CD14-positive monocyte (primary cell): Measurements from ENCODE around the gene PCGF3. TPM values are rescaled to one million over a fixed set of nuclear protein-coding genes. Genes with fewer than 3 reads are reported as not detected.

Source experiments
- DNase-seq, 3 donors: peaks; one replicate each; pipeline ENCODE4 v3.0.0-alpha.2; 2011 to 2022
- H2AFZ ChIP-seq: 2 replicates; pipeline ENCODE4 v1.6.0; 2012; ENCODE audit warnings: mild to moderate bottlenecking, low read depth, low read length, inconsistent platforms; ENCODE audit not compliant: insufficient read depth, poor library complexity, severe bottlenecking
- H3K27ac ChIP-seq, 2 donors: 1 replicate in 1 of 2; 2 replicates in 1 of 2; pipeline ENCODE4 v1.5.1; 2012 to 2013; ENCODE audit warnings: low read length in 2 of 2, control low read depth in 1 of 2, inconsistent platforms in 1 of 2, low read depth in 1 of 2, mild to moderate bottlenecking in 1 of 2
- H3K27me3 ChIP-seq, 2 donors: one replicate each; pipeline versions ENCODE4 v1.6.0 to v1.6.1; 2011 to 2013; ENCODE audit warnings: low read length in 2 of 2; ENCODE audit not compliant: control insufficient read depth in 2 of 2, insufficient read depth in 2 of 2
- H3K36me3 ChIP-seq, 2 donors: replicated peaks in 1 of 2; 1 replicate in 1 of 2; 2 replicates in 1 of 2; pipeline versions ENCODE4 v1.5.1 to v1.6.1; 2012 to 2013; ENCODE audit warnings: low read length in 2 of 2, control low read depth in 1 of 2, inconsistent platforms in 1 of 2, mild to moderate bottlenecking in 1 of 2; ENCODE audit not compliant: insufficient read depth in 2 of 2, control insufficient read depth in 1 of 2
- H3K4me1 ChIP-seq, 2 donors: 1 replicate in 1 of 2; 2 replicates in 1 of 2; pipeline versions ENCODE4 v1.5.1 to v1.6.1; 2012 to 2013; ENCODE audit warnings: low read length in 2 of 2, control low read depth in 1 of 2, inconsistent platforms in 1 of 2, mild to moderate bottlenecking in 1 of 2, moderate library complexity in 1 of 2; ENCODE audit not compliant: insufficient read depth in 2 of 2, control insufficient read depth in 1 of 2
- H3K4me2 ChIP-seq: replicated peaks from 2 replicates; pipeline ENCODE3; 2012; ENCODE audit warnings: low read length, moderate library complexity, mild to moderate bottlenecking; ENCODE audit not compliant: poor library complexity, severe bottlenecking; ENCODE audit errors: extremely low read depth
- H3K4me3 ChIP-seq, 3 experiments: fragments of 200-600 bp in 1 of 3; sonication (generic) in 1 of 3; replicated peaks in 1 of 3; 1 replicate in 2 of 3; 2 replicates in 1 of 3; pipeline ENCODE4 v1.5.1; 2011 to 2013; ENCODE audit warnings: low read length in 3 of 3, mild to moderate bottlenecking in 3 of 3, control low read depth in 2 of 3, low read depth in 2 of 3, inconsistent platforms in 1 of 3, moderate library complexity in 1 of 3
- H3K79me2 ChIP-seq: 2 replicates; pipeline ENCODE4 v1.6.0; 2012; ENCODE audit warnings: mild to moderate bottlenecking, control low read depth, inconsistent platforms, low read length, moderate library complexity; ENCODE audit not compliant: insufficient read depth
- H3K9ac ChIP-seq: 2 replicates; pipeline ENCODE4 v1.6.0; 2017; ENCODE audit warnings: low read length, mild to moderate bottlenecking; ENCODE audit not compliant: insufficient read depth, poor library complexity, severe bottlenecking
- H3K9me3 ChIP-seq, 2 donors: replicated peaks in 1 of 2; 1 replicate in 1 of 2; 2 replicates in 1 of 2; pipeline versions ENCODE4 v1.5.1 to v1.6.1; 2012 to 2013; ENCODE audit warnings: low read length in 2 of 2, control low read depth in 1 of 2; ENCODE audit not compliant: control insufficient read depth in 1 of 2, insufficient read depth in 1 of 2
- H4K20me1 ChIP-seq: 2 replicates; pipeline ENCODE4 v1.6.0; 2012; ENCODE audit warnings: mild to moderate bottlenecking, low read length, control low read depth, moderate library complexity; ENCODE audit not compliant: insufficient read depth
- H3K27ac Mint-ChIP-seq, 7 donors: one replicate each; pipeline ENCODE4 v1.8.0; 2020; ENCODE audit warnings: mild to moderate bottlenecking in 7 of 7, mixed read lengths in 7 of 7, moderate library complexity in 6 of 7, inconsistent platforms in 2 of 7
- H3K27me3 Mint-ChIP-seq, 3 donors: one replicate each; pipeline ENCODE4 v1.8.0; 2021 to 2022; ENCODE audit warnings: low read depth in 3 of 3, mild to moderate bottlenecking in 3 of 3, mixed read lengths in 3 of 3, moderate library complexity in 3 of 3, inconsistent platforms in 1 of 3
- H3K36me3 Mint-ChIP-seq, 2 donors: one replicate each; pipeline ENCODE4 v1.8.0; 2020; ENCODE audit warnings: mixed read lengths in 2 of 2, inconsistent platforms in 1 of 2, mild to moderate bottlenecking in 1 of 2
- H3K4me1 Mint-ChIP-seq: one replicate; pipeline ENCODE4 v1.8.0; 2020; ENCODE audit warnings: mild to moderate bottlenecking, mixed read lengths
- H3K4me3 Mint-ChIP-seq, 2 donors: one replicate each; pipeline ENCODE4 v1.8.0; 2020; ENCODE audit warnings: mild to moderate bottlenecking in 2 of 2, mixed read lengths in 2 of 2, moderate library complexity in 1 of 2
- H3K9me3 Mint-ChIP-seq, 7 donors: one replicate each; pipeline ENCODE4 v1.8.0; 2020 to 2022; ENCODE audit warnings: mixed read lengths in 7 of 7, mild to moderate bottlenecking in 6 of 7, moderate library complexity in 6 of 7, inconsistent platforms in 2 of 7
- CTCF ChIP-seq: fragments of 200-600 bp; IDR thresholded peaks from one replicate; pipeline ENCODE4 v1.8.0; 2022; ENCODE audit warnings: antibody characterized with exemption, mild to moderate bottlenecking
- WGBS: methylation state at CpG from one replicate; pipeline ENCODE4 v1.1.5; 2013; ENCODE audit warnings: missing lambda C conversion rate; ENCODE audit not compliant: insufficient coverage; 5-methylcytosine and 5-hydroxymethylcytosine counted together
- intact Hi-C, 2 donors: fragments of 100-400 bp; cut with micrococcal nuclease; formaldehyde crosslinking; loops; one replicate each; pipeline versions ENCODE4 v1.15.0 to v1.15.1; 2023
- polyA plus RNA-seq, 3 donors: library from polyadenylated mRNA; depleted of rRNA in 1 of 3; unstranded in 2 of 3; stranded (reverse) in 1 of 3; fragments of 300-500 nt in 2 of 3; fragments of >200 nt in 1 of 3; fragmentation: Illumina TruSeq in 2 of 3; gene quantifications; 1 replicate in 2 of 3; 2 replicates in 1 of 3; pipeline ENCODE4 v1.2.3, GENCODE V29; 2012 to 2021

The PCGF3 gene
- polyA plus RNA-seq, 3 donors, result 7.0 to 163 (median 8.3) TPM

GRCh38 chr4:763191-763810, 57.7 kb downstream of the PCGF3 start:
- peaks cover 10 to 17% of the 10 kb centered on the region in 2 donors for H3K4me1 ChIP-seq
- H3K9ac ChIP-seq, result no peak overlapping the region
- H3K79me2 ChIP-seq, result peaks cover 9% of the 10 kb centered on the region
- intact Hi-C loops, result no loop called here
- H3K36me3 Mint-ChIP-seq, result peaks cover 64 to 81% of the 10 kb centered on the region in 2 donors
- no peak overlapping the region for H3K4me2 ChIP-seq
- no peak overlapping the region for H3K27ac ChIP-seq
- TF ChIP-seq CTCF, result no peak
- no peak overlapping the region for H2AFZ ChIP-seq
- DNase-seq, result no peak
- H3K4me3 Mint-ChIP-seq, result no peak overlapping the region
- no peak overlapping the region for H3K4me3 ChIP-seq
- peaks cover 0 to 16% (median 11%) of the 10 kb centered on the region in 7 donors for H3K9me3 Mint-ChIP-seq
- H4K20me1 ChIP-seq, result peaks cover 86% of the 10 kb centered on the region
- H3K9me3 ChIP-seq, result peaks cover 0 to 6% of the 10 kb centered on the region in 2 donors
- WGBS, result 94% methylated on average over 20 of the region's 23 CpGs
- H3K27ac Mint-ChIP-seq, result peak overlapping the region in 3 of 7 donors; percentile 12 to 46 (median 23)
- no peaks in the 10 kb centered on the region for H3K27me3 ChIP-seq
- peaks cover 0 to 5% (median 0%) of the 10 kb centered on the region in 3 donors for H3K27me3 Mint-ChIP-seq
- peaks cover 18% of the 10 kb centered on the region for H3K4me1 Mint-ChIP-seq
- peaks cover 28 to 75% of the 10 kb centered on the region in 2 donors for H3K36me3 ChIP-seq

- TF ChIP-seq CTCF, result no peak
- H3K4me1 Mint-ChIP-seq, result peaks cover 18% of the 10 kb centered on the region
- no peaks in the 10 kb centered on the region for H3K27me3 ChIP-seq
- H3K27ac ChIP-seq, result no peak overlapping the region
- peaks cover 0 to 15% (median 11%) of the 10 kb centered on the region in 7 donors for H3K9me3 Mint-ChIP-seq
- H3K4me1 ChIP-seq, result peaks cover 10 to 17% of the 10 kb centered on the region in 2 donors
- H3K27ac Mint-ChIP-seq, result peak overlapping the region in 1 of 7 donors; percentile 46
- H3K36me3 Mint-ChIP-seq, result peaks cover 64 to 79% of the 10 kb centered on the region in 2 donors
- H3K9ac ChIP-seq, result no peak overlapping the region
- no peak for DNase-seq
- H4K20me1 ChIP-seq, result peaks cover 92% of the 10 kb centered on the region
- H3K4me3 ChIP-seq, result no peak overlapping the region
- H3K27me3 Mint-ChIP-seq, result peaks cover 0 to 5% (median 0%) of the 10 kb centered on the region in 3 donors
- no peak overlapping the region for H2AFZ ChIP-seq
- peaks cover 14% of the 10 kb centered on the region for H3K79me2 ChIP-seq
- H3K4me2 ChIP-seq, result no peak overlapping the region
- H3K4me3 Mint-ChIP-seq, result no peak overlapping the region
- intact Hi-C loops, result no loop called here
- H3K36me3 ChIP-seq, result peaks cover 32 to 80% of the 10 kb centered on the region in 2 donors
- WGBS, result 98% methylated on average over 8 of the region's 11 CpGs
- H3K9me3 ChIP-seq, result peaks cover 0 to 4% of the 10 kb centered on the region in 2 donors
Observed at GRCh38 chr4:763922-764321, 58.3 kb downstream of the PCGF3 start.
